HG03025 (cell line): ENCODE measurements around the gene EDDM13.
A peak's percentile ranks its signal among the peaks of the same experiment; 100 is the strongest.
"Not testable (repeated sequence)": the region's sequence is repeated elsewhere in the genome, so short reads cannot be mapped to it uniquely, and the experiment has no call there.

Source experiments
- ATAC-seq: cut with Tn5 transposase; IDR thresholded peaks from one replicate; pipeline ENCODE4 v1.9.1; 2021; ENCODE audit warnings: mild to moderate bottlenecking, moderate library complexity; ENCODE audit not compliant: unreplicated experiment, low FRiP score

The EDDM13 gene

DNA sequence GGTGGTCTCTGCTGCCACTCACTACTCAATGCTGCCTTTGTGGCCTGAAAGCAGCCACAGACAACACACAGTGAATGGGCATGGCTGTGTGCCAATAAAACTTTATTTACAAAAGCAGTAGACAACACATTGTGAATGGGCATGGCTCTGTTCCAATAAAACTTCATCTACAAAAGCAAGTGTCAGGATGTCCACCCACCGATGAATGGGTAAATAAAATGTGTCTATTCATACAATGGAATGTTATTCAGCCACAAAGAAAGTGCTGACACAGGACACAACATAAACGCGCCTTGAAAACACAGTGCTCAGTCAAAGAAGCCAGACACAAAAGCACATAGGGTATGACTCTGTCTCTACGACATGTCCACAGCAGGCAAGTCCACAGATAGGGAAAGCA, 22.0 kb downstream of the EDDM13 start:
- ATAC-seq = no peak

DNA sequence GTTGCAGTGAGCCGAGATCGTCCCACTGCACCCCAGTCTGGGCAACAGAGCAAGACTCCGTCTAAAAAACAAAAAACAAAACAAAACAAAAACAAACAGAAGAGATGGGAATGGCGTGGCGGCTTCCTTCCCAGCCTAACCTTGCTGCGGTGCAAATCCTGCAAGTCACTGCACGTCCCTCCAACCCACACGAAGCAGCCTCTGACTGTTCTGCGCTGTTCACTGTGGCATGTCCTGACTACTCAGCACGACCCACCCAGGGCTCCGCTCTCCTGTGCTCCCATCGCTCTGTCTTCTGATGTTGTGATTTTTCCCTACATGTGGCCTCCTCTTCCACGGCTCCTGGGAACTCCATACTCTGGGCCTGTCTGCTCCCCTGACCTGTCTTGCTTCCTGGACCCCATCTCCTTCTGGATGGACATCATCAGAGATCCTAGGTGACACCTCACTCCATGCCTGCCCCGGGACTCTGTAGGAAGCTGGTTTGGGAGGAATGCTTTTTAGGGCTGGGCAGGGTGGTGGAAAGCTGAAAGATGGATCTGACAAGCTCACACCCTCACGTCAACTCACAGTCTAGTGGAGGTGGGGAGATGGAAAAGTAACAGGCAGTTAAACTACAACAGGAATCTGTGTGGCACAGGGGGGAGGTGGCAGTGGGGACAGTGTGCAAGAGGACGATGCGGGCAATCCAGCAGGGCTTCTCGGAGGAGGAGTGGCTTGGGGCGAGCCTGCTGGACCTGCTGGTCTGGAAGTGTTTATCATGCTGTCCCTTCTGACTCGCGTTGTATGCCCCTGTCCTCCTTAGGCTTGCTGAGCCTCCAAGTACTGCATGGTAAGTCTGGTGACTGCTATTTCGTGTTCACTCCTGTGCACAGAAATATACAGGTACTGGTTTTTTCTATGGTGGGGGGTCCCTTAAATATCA, 23.2 kb downstream of the EDDM13 start:
- no peak for ATAC-seq

GRCh38 chr19:56297010-56297409, 24.5 kb downstream of the EDDM13 start:
- no peak for ATAC-seq

DNA sequence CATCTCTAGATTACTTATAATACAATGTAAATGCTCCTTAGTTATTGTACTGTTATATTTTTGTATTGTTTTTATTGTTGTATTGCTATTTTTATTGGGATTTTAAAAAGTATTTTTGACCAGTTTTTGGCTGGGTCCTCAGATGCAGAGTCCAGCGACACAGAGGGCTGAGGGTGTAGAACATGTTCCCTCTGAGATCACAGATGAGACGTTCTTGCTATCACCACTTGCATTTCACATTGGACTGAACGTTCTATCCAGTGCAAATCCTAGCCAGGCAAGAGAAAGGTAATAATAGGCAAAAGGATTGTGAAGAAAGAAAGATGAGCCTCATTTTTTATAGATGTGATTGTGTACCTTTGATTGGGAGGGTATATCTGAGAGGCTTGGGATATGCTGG, 27.1 kb downstream of the EDDM13 start:
- ATAC-seq = no peak

DNA sequence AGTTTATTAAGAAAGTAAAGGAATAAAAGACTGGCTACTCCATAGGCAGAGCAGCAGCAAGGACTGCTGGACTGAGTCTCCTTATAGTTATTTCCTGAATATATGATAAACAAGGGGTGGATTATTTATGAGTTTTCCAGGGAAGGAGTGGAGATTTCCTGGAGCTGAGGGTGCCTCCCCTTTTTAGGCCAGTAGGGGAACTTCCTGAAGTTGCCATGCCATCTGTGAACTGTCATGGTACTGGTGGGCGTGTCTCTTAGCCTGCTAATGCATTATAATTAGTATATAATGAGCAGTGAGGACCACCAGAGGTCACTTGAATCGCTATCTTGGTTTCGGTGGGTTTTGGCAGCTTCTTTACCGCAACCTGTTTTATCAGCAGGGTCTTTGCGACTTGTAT, 28.6 kb downstream of the EDDM13 start:
- no peak for ATAC-seq

- ATAC-seq = no peak
Measured at GRCh38 chr19:56301886-56302620, 29.5 kb downstream of the EDDM13 start.

DNA sequence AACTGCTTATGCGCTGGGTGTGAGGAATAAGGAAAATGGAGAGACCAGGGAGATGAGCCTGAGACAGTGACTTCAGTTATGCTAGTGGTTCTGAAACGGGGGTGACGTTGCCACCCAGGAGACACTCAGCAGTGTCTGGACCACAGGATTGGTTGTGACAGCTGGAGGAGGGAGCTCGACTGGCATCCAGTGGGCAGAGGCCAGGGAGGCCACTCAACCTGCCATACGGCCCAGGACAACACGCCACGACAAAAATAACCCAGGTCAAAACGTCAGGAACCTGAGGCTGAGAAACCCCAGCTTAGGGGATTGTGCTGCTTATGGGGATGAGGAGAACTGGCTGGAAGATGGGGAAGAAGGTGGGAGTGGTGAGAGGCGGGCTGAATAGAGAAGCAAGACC, 31.7 kb downstream of the EDDM13 start:
- ATAC-seq = no peak

- ATAC-seq = no peak
Measured at GRCh38 chr19:56306016-56306415, 33.5 kb downstream of the EDDM13 start.

DNA sequence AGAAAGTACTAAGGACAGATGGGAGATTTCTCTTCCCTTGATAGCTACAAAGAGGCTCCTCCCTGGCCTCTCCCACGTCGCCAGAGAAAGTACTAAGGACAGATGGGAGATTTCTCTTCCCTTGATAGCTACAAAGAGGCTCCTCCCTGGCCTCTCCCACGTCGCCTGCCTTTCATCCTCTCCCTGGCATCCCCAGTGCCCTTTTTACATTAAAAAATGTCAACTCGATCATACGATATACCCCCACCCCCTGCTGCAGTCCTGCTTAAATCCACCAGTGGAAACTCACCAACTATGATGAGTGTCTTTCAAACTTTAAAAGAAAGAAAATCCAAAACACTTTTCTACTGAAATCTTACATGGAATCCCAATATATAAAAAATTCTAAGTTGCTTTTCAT, 34.5 kb downstream of the EDDM13 start:
- not testable (repeated sequence) for ATAC-seq

- ATAC-seq = no peak
Measured at GRCh38 chr19:56308792-56309191, 36.2 kb downstream of the EDDM13 start.

- no peak for ATAC-seq
Measured at GRCh38 chr19:56309511-56310185, 37.1 kb downstream of the EDDM13 start.

GRCh38 chr19:56310462-56310861, 37.9 kb downstream of the EDDM13 start:
- no peak for ATAC-seq

DNA sequence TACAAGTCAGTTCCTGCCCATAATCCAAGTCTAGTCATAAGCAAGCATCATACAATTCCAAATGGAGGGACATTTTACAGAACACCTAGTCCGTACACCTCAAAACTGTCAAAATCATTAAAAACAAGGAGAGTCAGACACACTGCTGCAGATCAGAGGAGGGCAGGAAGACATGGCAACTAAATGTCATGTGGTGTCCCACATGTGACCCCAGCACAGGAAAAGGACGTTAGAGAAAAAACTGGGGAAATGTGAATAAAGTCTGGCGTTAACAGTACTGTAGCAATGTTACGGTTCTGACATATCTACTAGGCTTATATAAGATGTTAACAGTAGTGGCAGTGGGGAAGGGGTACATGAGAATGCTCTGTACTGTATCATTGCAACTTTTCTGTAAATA, 39.8 kb downstream of the EDDM13 start:
- no peak for ATAC-seq

DNA sequence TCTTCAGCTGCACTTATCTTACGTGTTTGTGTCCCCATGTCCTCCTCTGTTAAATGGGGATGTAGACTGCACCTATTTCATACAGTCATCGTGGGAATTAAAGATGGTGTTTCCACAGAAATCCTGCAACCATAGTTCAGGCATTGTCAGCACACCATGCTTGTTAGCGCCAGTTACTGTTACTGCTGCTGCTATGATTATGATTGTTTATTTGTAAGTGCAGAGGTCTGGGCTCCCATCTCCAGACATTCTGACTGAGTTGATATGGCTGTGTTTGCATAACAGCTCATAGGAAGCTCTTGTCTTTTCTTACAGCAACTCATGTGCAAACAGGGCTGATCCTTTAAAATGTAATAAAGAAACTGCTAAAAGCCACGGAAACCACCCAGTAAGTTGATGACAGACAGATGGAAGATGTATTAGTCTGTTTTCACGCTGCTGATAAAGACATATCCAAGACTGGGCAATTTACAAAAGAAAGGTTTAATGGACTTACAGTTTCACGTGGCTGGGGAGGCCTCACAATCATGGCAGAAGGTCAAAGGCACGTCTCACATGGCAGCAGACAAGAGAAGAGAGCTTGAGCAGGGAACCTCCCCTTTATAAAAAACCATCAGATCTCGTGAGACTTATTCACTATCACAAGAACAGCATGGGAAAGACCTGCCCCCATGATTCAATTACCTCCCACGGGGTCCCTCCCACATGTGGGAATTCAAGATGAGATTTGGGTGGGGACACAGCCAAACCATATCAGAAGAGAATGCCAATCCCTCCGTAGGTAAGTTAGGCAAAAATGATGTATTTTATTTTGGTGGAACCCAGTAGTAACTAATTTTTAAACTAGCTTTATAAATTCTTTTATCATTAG, 40.5 kb downstream of the EDDM13 start:
- ATAC-seq = no peak

DNA sequence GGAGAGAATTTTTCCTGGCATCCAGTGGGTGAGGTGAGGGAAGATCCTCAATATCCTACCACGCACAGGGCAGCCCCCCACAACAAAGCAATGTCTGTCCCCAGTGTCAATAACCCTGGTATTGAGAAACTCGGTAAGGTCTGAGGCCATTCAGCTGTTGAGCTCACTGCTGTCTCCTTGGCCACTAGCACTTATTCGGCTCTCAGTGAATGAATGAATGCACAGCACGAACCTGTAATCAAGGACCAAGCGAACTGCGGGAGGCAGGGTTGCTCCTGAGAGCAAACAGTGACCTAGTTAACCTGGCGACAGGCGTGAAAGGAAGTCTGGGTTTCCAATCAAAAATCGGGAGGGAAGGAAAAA, 41.5 kb downstream of the EDDM13 start:
- no peak for ATAC-seq

- peak; percentile 76 for ATAC-seq
Measured at GRCh38 chr19:56314381-56315076, 42.0 kb downstream of the EDDM13 start, which contains the start of gene ZSCAN5A. ZSCAN5A (minus strand) TSS chr19:56314839; CDS start chr19:56225046, 89,793 bp downstream.

GRCh38 chr19:56315077-56315828, 42.7 kb downstream of the EDDM13 start:
- ATAC-seq = peak; percentile 87

DNA sequence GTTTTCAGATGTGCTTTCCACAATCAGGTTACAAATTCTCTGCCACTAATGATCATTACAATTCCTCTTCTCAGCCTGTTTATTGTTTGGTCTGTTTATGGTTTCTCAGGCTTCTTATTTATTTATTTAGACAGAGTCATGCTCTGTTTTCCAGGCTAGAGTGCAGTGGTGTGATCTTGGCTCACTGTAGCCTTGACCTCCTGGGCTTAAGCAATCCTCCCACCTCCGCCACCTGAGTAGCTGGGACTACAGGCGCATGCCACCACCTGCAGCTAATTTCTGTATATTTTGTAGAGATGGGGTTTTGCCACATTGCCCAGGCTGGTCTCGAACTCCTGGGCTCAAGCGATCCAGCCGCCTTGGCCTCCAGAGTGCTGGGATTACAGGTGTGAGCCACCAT, 44.2 kb downstream of the EDDM13 start:
- no peak for ATAC-seq

DNA sequence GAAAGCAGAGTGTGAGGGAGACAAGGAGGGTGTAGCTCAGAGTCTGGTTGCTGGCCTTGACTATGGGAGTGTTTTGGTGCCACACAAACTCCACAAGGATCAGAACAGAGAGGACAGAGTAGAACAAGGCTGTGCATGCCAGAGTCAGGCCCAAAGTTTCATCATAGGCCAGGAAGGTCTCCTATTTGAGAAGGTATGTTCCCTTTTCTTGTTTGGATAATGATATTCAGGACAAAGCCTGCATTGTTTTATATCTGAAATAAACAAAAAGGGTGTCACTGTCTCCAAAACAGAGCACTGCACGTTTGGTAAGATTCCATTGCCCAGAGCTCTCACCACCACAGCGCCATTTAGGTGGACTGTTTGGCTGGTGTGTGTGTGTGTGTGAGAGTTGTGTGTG, 45.2 kb downstream of the EDDM13 start:
- ATAC-seq = no peak
